ENCODE measurements around the gene ARL8A. TPM values are rescaled to one million over a fixed set of nuclear protein-coding genes. Genes with fewer than 3 reads are reported as not detected.
"Not testable (repeated sequence)": the region's sequence is repeated elsewhere in the genome, so short reads cannot be mapped to it uniquely, and the experiment has no call there.

ARL8A gene
- total RNA-seq, 1 donor from 2014 or later = 67.8 TPM

DNA sequence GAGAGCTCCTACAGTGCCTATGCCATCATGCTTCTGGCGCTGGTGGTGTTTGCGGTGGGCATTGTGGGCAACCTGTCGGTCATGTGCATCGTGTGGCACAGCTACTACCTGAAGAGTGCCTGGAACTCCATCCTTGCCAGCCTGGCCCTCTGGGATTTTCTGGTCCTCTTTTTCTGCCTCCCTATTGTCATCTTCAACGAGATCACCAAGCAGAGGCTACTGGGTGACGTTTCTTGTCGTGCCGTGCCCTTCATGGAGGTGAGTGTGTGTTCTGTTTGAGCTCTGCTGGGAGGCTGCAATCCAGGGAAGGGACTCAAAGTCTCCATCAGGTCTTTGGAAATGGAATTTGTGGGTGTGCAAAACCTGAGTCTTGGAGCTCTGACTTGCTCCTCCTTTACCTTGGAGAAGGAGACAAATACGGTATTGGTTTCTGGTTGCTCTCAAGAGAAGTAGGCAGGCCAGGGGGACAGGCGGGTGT, 21.2 kb downstream of the ARL8A start:
- intact Hi-C loops (cut with micrococcal nuclease) = no loop called here

DNA sequence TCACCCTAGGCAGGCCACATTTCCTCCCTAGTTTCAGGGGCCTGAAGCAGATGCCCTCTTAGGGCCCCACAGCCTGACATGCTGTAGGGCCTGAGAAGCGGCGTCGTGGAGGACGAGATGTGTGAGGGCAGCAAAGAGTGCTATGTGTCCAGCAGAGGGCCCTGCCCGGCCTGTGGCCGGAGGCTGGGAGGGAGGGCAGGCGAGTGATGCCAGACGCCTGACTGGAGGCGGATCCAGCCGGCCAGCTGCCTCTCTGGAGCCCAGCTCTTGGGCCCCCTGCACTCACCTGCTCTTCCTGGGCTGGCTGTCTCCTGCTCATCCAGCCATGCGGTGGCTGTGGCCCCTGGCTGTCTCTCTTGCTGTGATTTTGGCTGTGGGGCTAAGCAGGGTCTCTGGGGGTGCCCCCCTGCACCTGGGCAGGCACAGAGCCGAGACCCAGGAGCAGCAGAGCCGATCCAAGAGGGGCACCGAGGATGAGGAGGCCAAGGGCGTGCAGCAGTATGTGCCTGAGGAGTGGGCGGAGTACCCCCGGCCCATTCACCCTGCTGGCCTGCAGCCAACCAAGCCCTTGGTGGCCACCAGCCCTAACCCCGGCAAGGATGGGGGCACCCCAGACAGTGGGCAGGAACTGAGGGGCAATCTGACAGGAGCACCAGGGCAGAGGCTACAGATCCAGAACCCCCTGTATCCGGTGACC, 21.8 kb downstream of the ARL8A start, which contains the start of gene GPR37L1:
TSS of gene GPR37L1 (plus strand) at position 279 of the 697 bp plus-strand sequence. CDS start at position 326, 47 bp downstream.
- intact Hi-C loops (cut with micrococcal nuclease) = no loop called here

DNA sequence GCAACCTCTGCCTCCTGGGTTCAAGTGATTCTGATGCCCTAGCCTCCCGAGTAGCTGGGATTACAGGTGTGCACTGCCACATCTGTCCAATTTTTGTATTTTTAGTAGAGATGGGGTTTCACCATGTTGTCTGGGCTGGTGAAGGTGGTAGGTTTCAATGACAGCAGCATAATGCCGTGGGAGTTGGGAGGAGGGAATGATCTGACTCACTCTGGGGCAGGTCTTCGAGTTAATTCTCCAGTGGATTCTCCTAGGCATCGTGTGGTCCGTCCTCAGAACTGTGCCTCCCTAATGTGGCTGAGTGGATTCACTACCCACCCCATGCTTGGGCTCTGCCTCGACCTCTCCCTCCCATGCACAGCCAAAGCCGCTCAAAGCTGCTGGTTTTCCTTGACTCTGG, 23.5 kb downstream of the ARL8A start:
- intact Hi-C loops (cut with micrococcal nuclease) = no loop called here

DNA sequence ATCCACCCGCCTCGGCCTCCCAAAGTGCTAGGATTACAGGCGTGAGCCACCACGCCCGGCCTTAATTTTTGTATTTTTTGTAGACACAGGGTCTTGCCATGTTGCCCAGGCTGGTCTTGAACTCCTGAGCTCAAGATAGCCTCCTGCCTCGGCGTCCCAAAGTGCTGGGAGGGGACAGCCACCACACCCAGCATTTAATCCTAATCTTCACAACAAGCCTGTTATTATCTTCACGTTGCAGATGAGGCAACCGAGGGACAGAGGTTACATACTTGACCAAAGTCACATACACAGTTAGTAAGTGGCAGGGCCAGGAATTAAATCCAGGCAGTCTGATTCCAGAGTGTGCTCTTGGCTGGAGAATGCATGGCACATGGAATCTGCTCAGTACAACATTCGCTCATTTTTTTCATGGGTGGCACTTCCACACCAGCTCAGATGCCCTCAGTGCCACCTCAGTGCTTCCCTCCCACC, 26.6 kb downstream of the ARL8A start:
- intact Hi-C loops (cut with micrococcal nuclease) = no loop called here

DNA sequence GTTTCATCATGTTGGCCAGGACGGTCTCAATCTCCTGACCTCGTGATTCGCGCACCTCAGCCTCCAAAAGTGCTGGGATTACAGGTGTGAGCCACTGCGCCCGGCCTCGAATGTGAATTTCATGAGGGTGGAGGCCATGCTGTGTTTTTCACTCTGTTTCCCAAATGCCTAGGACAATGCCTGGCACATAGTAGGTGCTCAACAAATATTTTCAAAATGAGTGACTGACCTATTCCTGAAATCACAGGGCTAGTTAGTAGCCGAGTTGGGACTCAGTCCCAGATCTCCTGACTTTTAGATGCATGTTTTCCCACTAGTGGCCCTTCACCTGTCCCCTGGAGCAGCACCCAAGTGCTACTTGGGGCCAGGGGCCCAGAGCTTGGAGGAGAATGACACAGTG, 28.2 kb downstream of the ARL8A start:
- intact Hi-C loops (cut with micrococcal nuclease) = no loop called here

DNA sequence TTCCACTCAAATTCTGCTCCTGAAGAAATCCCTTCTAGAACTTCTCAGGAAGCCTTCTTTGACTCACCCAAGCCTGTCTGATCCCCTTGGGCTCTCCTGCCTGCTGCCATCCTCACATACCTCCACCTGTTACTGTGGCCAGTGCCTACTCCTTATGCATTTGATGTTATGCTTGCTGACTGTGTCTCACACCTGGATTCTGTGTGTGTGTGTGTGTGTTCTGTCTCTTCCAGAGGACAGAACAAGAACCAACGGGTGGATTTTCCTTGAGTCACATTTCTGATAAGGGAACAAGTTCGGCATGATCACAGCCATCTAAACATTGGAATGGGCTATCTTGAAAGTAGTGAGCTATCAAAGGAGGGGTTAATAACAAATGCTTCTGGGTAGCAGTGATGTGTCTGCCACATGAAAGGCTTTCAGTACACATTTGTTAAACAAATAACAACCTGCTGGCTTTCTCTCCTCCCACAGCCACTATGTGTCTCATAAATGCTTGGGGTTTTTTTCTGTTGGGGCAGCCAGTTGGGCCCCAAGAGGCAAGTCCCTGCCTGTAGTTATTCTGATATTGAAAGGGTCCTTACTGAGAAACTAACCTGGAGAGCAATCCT, 30.7 kb downstream of the ARL8A start:
- intact Hi-C loops (cut with micrococcal nuclease) = no loop called here

DNA sequence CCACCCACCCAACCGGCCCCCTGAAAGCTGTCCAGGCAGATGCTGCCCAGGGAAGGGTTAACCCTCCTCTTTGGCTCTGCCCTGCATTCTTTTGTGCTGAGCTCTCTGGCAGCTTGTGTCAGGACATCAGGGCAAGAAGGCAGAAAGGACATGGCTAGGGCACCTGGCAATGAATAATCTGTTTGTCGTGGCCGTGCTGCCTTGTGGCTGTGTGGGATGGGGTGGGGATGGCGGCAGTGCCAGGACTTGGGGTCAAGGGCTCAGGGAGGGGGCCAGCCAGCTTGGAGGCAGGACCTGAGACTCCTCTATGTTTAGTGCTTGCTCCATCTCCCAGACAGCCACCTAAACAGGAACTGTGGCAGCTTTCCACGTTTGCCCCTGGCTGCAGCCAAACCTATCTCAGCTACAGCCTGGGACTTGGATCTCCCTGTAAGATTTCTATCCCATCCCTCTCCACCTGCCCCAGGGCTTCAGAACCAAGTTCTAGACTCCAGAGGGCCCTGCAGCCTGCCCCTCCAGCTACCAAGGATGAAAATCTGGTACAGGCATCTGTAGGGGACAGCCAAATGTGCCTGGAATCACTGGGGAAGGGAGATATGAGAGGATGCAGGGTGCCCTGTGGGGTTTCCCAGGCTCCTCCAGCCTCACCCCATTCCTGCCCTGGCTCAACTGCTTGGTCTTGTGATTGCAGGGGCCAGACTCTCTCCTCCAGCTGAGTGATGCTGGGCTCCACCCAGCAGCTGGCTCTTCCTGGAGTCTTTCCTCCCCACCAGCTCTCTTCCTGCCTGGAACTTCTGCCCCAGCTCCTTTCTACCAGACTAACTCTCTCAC, 31.5 kb downstream of the ARL8A start:
- intact Hi-C loops (cut with micrococcal nuclease) = no loop called here

DNA sequence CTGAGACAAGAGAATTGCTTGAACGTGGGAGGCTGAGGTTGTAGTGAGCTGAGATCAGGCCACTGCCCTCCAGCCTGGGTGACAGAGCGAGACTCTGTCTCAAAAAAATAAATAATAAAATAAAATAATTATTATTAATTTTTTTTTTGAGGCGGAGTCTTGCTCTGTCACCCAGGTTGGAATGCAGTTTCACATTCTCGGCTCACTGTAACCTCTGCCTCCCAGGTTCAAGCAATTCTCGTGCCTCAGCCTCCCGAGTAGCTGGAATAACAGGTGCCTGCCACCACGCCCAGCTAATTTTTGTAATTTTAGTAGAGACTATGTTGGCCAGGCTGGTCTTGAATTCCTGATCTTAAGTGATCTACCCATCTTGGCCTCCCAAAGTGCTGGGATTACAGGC, 32.9 kb downstream of the ARL8A start:
- intact Hi-C loops (cut with micrococcal nuclease) = not testable (repeated sequence)

DNA sequence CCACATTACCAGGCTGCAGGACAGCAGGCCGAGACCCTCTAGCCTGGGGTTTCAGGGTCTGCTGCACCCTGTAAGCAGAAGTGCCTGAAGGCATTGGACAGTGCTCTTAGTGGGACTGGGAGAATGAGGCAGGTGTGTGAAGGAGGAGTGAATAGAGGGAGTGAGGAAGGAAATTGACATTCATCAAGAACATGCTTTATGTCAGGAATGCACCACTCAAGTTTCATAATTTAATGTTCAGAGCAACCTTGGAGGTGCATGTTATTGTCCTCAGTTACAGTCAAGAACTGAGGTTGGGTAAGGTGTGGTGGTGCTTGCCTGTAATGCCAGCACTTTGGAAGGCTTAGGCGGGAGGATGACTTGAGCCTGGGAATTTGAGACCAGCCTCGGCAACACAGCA, 33.6 kb downstream of the ARL8A start:
- intact Hi-C loops (cut with micrococcal nuclease) = no loop called here

DNA sequence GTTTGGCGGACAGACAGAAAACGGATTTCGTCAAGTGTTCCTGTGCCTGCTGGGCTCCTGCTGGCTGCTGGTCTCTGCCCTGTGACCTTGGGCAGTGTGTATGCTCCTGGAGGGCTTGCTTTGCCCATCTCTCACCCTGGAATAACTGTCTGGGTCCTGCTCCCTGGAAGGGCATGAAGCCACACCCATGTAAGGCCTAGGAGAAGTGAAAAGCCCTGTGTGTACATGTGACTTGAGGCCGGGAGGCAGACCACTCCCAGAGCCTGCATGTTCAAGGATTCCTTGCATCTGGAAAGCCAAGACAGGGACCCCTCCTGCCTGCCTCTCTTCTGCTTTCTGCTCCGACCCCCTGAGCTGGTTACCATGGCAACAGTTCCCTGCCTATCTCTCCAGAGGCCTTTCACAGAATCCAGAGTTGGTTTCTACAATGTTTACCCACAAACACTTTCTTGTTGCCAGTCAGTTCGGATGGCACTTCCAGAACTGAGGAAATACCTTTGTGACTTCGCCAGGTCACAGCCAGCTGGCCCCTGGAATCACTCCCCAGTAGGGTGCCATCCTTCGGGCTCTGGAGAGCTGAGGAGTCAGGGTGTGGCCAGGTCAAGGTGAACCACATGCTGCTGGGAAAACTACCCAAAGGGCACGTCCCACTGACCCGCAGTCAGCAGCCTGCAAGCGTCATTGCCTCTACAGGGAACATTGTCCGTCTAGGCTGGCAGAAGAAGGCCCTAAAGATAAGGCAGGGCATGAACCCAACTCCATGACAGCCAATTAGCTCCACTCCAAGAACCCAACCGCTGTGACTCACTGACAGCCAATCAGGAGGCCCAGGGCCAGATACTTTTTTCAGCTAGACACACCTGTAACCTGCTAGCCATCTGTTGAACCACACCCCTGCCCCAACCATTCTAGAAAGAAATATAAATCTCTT, 36.5 kb downstream of the ARL8A start:
- intact Hi-C loops (cut with micrococcal nuclease) = no loop called here

DNA sequence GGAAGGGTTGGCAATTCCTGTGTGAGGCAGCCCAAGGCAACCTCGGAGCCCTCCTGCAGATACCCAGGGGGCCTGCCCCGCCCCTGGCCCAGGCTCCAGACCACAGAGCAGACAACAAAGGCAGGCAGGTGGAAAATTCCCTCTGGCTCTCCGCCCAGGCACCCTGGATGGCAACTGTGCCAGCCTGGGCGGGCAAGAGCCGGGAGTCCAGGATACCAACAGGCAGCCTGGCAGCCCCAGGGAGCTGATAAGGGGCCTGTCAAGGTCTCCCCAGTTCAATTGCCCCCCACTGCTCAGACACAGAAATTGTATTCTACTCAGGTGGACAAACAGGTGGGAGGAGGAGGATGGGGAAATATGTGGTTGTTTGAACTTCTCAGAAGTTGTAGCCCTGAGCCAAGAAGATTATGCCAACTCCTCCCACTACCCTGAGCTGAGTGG, 37.2 kb downstream of the ARL8A start:
- intact Hi-C loops (cut with micrococcal nuclease) = no loop called here

DNA sequence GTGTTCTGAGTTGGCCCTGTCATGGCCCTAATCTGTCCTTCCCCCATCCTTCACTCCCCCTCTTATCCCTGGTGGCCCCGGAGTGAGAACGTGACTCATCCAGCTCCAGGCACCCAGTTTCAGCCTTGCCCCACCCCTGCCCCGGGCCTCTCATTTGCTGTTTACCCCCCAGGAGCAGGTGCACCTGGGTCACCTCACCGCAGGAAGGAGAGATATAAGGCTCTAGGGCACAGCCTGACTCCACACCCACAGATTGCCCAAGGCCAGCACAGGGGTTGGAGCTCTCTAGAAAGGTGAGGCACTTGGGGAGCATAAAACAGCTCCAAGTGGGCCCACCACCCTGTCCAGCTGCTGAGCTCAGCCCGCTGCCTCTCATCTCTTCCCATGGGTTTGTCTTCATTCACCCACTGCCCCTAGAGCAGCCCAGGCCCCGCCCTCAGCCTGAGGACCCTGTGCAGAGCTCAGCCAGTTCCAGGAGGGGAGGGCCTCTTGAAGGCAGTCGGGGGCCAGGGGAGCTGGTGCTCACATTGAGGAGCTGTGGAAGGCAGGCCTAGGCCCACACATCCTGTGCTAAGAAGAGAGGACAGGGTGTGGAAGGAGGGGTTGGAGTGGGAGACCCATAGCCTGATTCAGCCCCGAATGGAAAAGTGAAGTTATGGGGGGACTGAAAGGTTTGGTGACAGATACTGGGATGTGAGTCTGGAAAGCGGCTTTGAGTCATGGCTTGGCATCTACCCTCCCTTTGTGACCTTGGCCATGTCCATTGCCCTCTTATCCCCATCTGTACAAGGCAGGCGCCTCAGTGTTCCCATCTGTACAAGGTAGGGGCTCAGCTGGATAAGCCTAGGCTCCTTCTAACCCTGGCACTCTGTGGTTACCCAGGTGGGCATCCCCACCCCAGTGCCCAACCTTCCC, 37.9 kb downstream of the ARL8A start:
- intact Hi-C loops (cut with micrococcal nuclease) = no loop called here

DNA sequence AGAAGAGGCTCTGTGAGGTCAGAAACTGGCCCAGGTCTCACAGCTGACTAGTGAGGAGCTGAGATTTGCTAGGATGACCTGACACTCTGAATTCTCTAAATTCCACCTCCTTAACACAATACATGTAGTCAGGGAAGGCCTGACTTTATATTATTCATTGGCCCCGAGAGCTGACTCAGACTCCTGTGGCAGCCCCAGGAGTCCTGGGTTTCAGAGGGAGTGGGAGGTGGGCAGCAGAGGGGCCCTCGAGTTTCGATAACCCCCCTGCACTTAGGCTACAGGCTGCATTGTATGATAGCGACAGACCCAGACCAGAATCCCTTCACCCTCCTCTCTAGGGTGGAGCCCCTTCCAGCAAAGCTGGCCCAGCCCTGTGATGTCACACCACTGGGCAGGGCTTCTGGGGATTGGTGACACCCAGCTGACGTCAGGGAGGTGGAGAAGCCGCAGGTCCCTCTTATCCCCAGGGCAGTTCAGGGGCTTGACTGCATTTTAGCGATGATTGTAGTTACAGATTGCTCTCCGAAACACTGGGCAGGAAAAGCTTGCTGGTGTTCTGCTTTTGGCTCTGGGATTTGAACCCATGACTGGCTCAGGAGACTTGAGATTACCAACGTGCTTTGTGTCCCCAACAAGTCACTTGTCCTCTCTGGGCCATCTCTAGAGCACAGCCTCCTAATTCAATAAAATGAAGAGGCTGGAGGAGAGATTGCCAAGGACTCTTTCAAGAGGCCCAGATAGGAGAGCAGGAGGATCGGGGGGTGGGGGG, 38.8 kb downstream of the ARL8A start:
- intact Hi-C loops (cut with micrococcal nuclease) = no loop called here

DNA sequence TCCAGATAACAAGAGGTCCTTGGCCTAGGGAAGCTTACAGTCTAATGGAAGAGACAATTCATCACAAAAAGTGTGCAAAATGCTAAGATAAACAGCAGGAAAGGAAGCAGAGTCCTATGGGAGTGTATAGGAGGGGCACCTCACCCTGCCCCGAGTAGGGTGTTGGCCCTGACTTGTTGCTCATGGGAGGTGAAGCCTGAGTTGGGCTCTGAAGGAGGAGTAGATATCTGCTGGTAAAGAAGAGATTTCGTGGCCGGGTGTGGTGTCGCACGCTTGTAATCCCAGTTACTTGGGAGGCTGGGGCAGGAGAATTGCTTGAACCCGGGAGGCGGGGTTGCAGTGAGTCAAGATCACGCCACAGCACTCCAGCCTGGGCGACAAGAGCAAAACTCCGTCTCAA, 40.5 kb downstream of the ARL8A start:
- intact Hi-C loops (cut with micrococcal nuclease) = no loop called here

DNA sequence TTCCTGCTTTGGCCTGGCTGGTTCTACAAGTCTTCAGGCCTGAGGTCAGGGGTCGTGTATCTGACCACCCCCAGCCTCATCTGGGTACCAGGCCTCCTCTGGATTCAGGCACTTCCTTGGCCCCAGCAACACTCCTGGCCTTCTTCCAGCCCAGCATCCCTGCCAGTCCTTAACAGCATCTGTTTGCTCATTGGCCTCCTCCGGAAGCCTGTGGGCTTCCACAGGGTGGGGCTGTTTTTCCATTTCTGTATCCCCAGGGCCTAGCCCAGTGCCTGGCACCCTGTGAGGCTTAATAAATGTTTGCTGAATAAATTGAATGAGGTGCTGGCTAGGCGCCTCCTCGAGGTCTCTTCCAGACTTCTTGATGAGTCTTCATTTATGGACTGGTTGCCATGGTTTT, 43.4 kb downstream of the ARL8A start:
- intact Hi-C loops (cut with micrococcal nuclease) = no loop called here

DNA sequence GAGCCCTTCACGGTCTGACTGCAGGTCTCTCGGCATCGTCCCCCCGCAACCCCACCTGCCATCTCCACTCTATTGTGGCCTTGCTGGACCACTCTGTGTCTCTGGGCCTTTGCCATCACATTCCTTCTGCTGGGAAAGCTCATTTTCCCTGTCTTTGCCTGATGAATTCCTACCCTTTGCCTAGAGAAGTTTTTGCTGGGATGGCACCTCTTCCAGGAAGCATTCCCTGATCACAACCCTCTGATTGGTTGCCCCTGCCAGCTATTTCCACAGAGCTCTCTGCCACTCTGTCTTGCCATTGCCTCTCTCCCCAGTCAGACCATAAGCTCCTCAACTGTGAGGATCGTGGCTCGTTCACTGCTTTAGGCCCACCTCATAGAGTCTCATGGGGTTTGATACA, 50.7 kb downstream of the ARL8A start:
- intact Hi-C loops (cut with micrococcal nuclease) = no loop called here

DNA sequence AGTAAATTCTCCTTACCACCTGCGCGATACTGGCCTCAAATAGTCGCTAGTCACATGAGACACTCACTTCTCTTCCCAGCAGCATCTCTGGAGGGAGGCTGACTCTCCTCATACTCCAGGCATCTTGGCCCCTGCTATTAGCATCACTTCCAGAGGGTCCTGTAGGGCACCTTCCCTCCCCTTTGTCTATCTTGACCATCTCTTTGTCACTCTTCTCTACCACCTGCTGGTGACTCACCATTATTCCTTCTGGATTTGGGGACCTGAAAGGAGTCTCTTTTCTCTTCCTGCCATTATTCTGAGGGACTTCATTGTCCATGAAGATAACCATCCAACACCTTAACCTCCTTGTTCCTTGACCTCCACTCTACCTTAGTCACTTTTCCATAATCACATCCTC, 53.5 kb downstream of the ARL8A start:
- intact Hi-C loops (cut with micrococcal nuclease) = no loop called here

DNA sequence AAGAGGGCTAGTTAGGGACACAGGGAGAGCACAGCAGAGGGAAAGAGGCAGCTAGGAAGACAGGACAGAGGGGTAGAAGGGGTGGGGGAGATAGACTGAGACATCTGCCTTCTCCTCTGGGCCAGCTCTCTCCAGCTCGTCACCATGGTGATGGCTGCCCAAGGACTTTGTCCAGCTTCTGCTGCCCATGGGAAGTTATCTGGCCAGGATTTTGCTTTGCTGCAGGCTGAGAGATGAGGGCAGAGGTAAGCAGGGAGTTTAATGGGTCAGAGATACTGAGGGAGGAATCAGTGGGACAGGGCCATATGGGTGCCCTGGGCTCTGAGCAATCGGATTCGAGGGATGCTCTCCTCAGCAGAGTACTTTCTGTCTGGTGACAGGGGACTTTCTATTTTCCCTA, 56.3 kb downstream of the ARL8A start:
- intact Hi-C loops (cut with micrococcal nuclease) = no loop called here
